SK-N-SH (cell line): ENCODE data around the gene AGAP1. TPM values are rescaled to one million over a fixed set of nuclear protein-coding genes. Genes with fewer than 3 reads are reported as not detected.

Experiments
- CTCF ChIA-PET: fragments of 300-600, 350-600 bp; formaldehyde crosslinking; extraction: SDS; loops from one replicate; lab custom pipeline; 2021; lab: Yijun Ruan, JAX
- POLR2A ChIA-PET: fragments of 350-600 bp; sonication (Branson Sonifier 250); formaldehyde crosslinking; extraction: SDS; loops from one replicate; lab custom pipeline; 2020; ENCODE audit warnings: antibody characterized with exemption, inconsistent platforms; lab: Yijun Ruan, JAX
- DNase-seq: peaks from one replicate; pipeline ENCODE4 v3.0.0; 2012
- H2AFZ ChIP-seq: fragments of 200-600 bp; sonication (generic); 2 replicates; pipeline ENCODE4 v1.8.1; 2016; ENCODE audit warnings: antibody characterized with exemption, mild to moderate bottlenecking, low read depth
- H3F3A ChIP-seq: fragments of 200-600 bp; sonication (generic); replicated peaks from 2 replicates; pipeline ENCODE3; 2016; ENCODE audit warnings: antibody characterized with exemption, mild to moderate bottlenecking; ENCODE audit not compliant: insufficient read depth
- H3K27ac ChIP-seq, 2 experiments: fragments of 200-500 bp in 1 of 2; fragments of 200-600 bp in 1 of 2; sonication (Bioruptor generic) in 1 of 2; sonication (generic), shearing (Covaris generic) in 1 of 2; 2 replicates each; pipeline versions ENCODE4 v1.5.1 to v1.6.1; 2014 to 2016; ENCODE audit warnings: low read depth in 2 of 2, inconsistent platforms in 1 of 2, low read length in 1 of 2, mild to moderate bottlenecking in 1 of 2, mixed read lengths in 1 of 2
- H3K27me3 ChIP-seq: fragments of 200-600 bp; sonication (generic), shearing (Covaris generic); 2 replicates; pipeline ENCODE4 v1.6.1; 2016; ENCODE audit warnings: mixed run types; ENCODE audit not compliant: insufficient read depth
- H3K36me3 ChIP-seq, 2 experiments: fragments of 200-500 bp in 1 of 2; fragments of 200-600 bp in 1 of 2; sonication (Bioruptor generic) in 1 of 2; sonication (generic) in 1 of 2; replicated peaks in 1 of 2; 2 replicates each; pipeline versions ENCODE3 to v1.5.1; 2014 to 2016; ENCODE audit warnings: low read length in 1 of 2, mild to moderate bottlenecking in 1 of 2; ENCODE audit not compliant: insufficient read depth in 2 of 2, control insufficient read depth in 1 of 2
- H3K4me1 ChIP-seq, 2 experiments: fragments of 200-500 bp in 1 of 2; fragments of 200-600 bp in 1 of 2; sonication (Bioruptor generic) in 1 of 2; sonication (generic), shearing (Covaris generic) in 1 of 2; 2 replicates each; pipeline versions ENCODE4 v1.5.1 to v1.6.1; 2014 to 2016; ENCODE audit warnings: low read depth in 1 of 2, low read length in 1 of 2, mixed run types in 1 of 2; ENCODE audit not compliant: insufficient read depth in 2 of 2, control insufficient read depth in 1 of 2
- H3K4me2 ChIP-seq: fragments of 200-600 bp; sonication (generic), shearing (Covaris generic); 2 replicates; pipeline ENCODE4 v1.6.1; 2017; ENCODE audit warnings: mixed run types
- H3K4me3 ChIP-seq, 2 experiments: fragments of 200-500 bp in 1 of 2; fragments of 200-600 bp in 1 of 2; sonication (Bioruptor generic) in 1 of 2; sonication (generic), shearing (Covaris generic) in 1 of 2; 2 replicates each; pipeline versions ENCODE4 v1.5.1 to v1.8.1; 2014 to 2016; ENCODE audit warnings: low read depth in 2 of 2, inconsistent platforms in 1 of 2, low read length in 1 of 2, mild to moderate bottlenecking in 1 of 2, mixed read lengths in 1 of 2, moderate library complexity in 1 of 2
- H3K79me2 ChIP-seq: fragments of 200-600 bp; sonication (generic); 2 replicates; pipeline ENCODE4 v1.8.1; 2017; ENCODE audit warnings: mild to moderate bottlenecking; ENCODE audit not compliant: insufficient read depth
- H3K9ac ChIP-seq: fragments of 200-600 bp; sonication (generic); 2 replicates; pipeline ENCODE4 v1.6.1; 2017; ENCODE audit warnings: mixed run types
- H3K9me2 ChIP-seq: fragments of 200-600 bp; sonication (generic); 2 replicates; pipeline ENCODE4 v1.6.1; 2017; ENCODE audit warnings: mixed run types
- H3K9me3 ChIP-seq: fragments of 200-600 bp; sonication (generic); 2 replicates; pipeline ENCODE4 v1.6.1; 2017; ENCODE audit warnings: mixed run types, mild to moderate bottlenecking, moderate library complexity
- H4K20me1 ChIP-seq: fragments of 200-600 bp; sonication (generic); 2 replicates; pipeline ENCODE4 v1.6.1; 2017; ENCODE audit warnings: mild to moderate bottlenecking, mixed run types; ENCODE audit not compliant: insufficient read depth
- CHD2 ChIP-seq: fragments of 150-350 bp; IDR thresholded peaks from 2 replicates; pipeline ENCODE4 v1.6.1; 2018; ENCODE audit warnings: low read length; ENCODE audit not compliant: partially characterized antibody
- ELF1 ChIP-seq: IDR thresholded peaks from 2 replicates; pipeline ENCODE4 v1.4.0; 2012
- FOSL2 ChIP-seq: IDR thresholded peaks from 2 replicates; pipeline ENCODE4 v1.4.0; 2012; ENCODE audit warnings: low read depth, mild to moderate bottlenecking, moderate library complexity, borderline replicate concordance
- FOXM1 ChIP-seq: IDR thresholded peaks from 2 replicates; pipeline ENCODE4 v1.4.0; 2012; ENCODE audit warnings: low read depth, mild to moderate bottlenecking
- GABPA ChIP-seq: IDR thresholded peaks from 2 replicates; pipeline ENCODE4 v1.4.0; 2012; ENCODE audit warnings: low read depth, mild to moderate bottlenecking
- GATA2 ChIP-seq: sonication (generic); formaldehyde crosslinking; IDR thresholded peaks from 2 replicates; pipeline ENCODE4 v1.5.0; 2020; ENCODE audit warnings: mild to moderate bottlenecking, missing genetic modification reagents
- JUND ChIP-seq: IDR thresholded peaks from 2 replicates; pipeline ENCODE4 v1.4.0; 2012
- MXI1 ChIP-seq: IDR thresholded peaks from 2 replicates; pipeline ENCODE4 v1.6.1; 2012; ENCODE audit warnings: mild to moderate bottlenecking, low read depth, low read length, improper control_type of control experiment
- NFIC ChIP-seq: IDR thresholded peaks from 2 replicates; pipeline ENCODE4 v1.4.0; 2012; ENCODE audit warnings: borderline replicate concordance
- PBX3 ChIP-seq: IDR thresholded peaks from 2 replicates; pipeline ENCODE4; 2012
- POLR2AphosphoS5 ChIP-seq: IDR thresholded peaks from 2 replicates; pipeline ENCODE4 v1.6.1; 2012; ENCODE audit warnings: low read depth, low read length
- RFX5 ChIP-seq: IDR thresholded peaks from 2 replicates; pipeline ENCODE4 v1.6.1; 2012; ENCODE audit warnings: mild to moderate bottlenecking, improper control_type of control experiment, low read length
- RXRA ChIP-seq: IDR thresholded peaks from 2 replicates; pipeline ENCODE4 v1.4.0; 2012; ENCODE audit warnings: low read depth, mild to moderate bottlenecking, borderline replicate concordance
- TAF1 ChIP-seq: IDR thresholded peaks from 2 replicates; pipeline ENCODE4 v1.6.1; 2012; ENCODE audit warnings: low read depth, mild to moderate bottlenecking, low read length, moderate library complexity, borderline replicate concordance
- WGBS: methylation state at CpG from one replicate; pipeline ENCODE4 v1.1.6; 2017; ENCODE audit warnings: low lambda C conversion rate; 5-methylcytosine and 5-hydroxymethylcytosine counted together
- polyA plus RNA-seq, 3 experiments: library from polyadenylated mRNA; depleted of rRNA; stranded (reverse); fragments of >200 nt; gene quantifications; 2 replicates each; pipeline ENCODE4 v1.2.3, GENCODE V29; 2012
- TF ChIP-seq, protein P1 (sequence below): fragments of 150-350 bp; IDR thresholded peaks from 2 replicates; pipeline ENCODE4 v1.6.1; 2016; ENCODE audit warnings: mild to moderate bottlenecking, low read depth, low read length
- TF ChIP-seq, protein P2 (sequence below): IDR thresholded peaks from 2 replicates; pipeline ENCODE4 v1.6.1; 2012; ENCODE audit warnings: mild to moderate bottlenecking, low read depth, low read length, moderate library complexity
- TF ChIP-seq, protein P3 (sequence below): fragments of 200-600 bp; sonication (generic); IDR thresholded peaks from 2 replicates; pipeline ENCODE4 v1.6.1; 2017; ENCODE audit warnings: antibody characterized with exemption, mild to moderate bottlenecking, moderate library complexity

AGAP1 gene
- polyA plus RNA-seq, 1 of the 3 experiments (the other 2 are of a cell fraction), result 8.8 TPM

- Histone ChIP-seq H3K9me2 (no peaks in the 10 kb centered on the region), H3K9ac (no peak overlapping the region), H3K27me3 (no peaks in the 10 kb centered on the region), H3F3A (no peaks in the 10 kb centered on the region), H3K4me3 (no peak overlapping the region), H2AFZ (no peak overlapping the region), H3K9me3 (no peaks in the 10 kb centered on the region), H3K79me2 (peaks cover 7% of the 10 kb centered on the region; the same call in 1 of the 2 replicates), H3K27ac (no peak overlapping the region), H4K20me1 (peaks cover 30% of the 10 kb centered on the region), H3K4me1 (peaks cover 0 to 4% of the 10 kb centered on the region in 2 experiments; a peak in 1 of 4 replicates), H3K4me2 (no peak overlapping the region), H3K36me3 (no peaks in the 10 kb centered on the region)
- ChIA-PET CTCF (interaction anchor here (0.7 to 11.1 kb wide), 43 partner anchors 9 to 1051 kb away, joined by 3 to 301 read pairs (median 7); no protein-coding TSS in a partner anchor), POLR2A (interaction anchor here (0.8 to 1.6 kb wide), 3 partner anchors 43 to 150 kb away, joined by 3 to 5 read pairs (median 3); no protein-coding TSS in a partner anchor)
- 94% methylated on average over 3 of the region's 4 CpGs for WGBS
- no peak for TF ChIP-seq CHD2
- no peak for TF ChIP-seq POLR2AphosphoS5
- no peak for TF ChIP-seq MXI1
- TF ChIP-seq RFX5, result no peak
- no peak for TF ChIP-seq TAF1
- no peak for TF ChIP-seq NFIC
- TF ChIP-seq, protein P1, sequence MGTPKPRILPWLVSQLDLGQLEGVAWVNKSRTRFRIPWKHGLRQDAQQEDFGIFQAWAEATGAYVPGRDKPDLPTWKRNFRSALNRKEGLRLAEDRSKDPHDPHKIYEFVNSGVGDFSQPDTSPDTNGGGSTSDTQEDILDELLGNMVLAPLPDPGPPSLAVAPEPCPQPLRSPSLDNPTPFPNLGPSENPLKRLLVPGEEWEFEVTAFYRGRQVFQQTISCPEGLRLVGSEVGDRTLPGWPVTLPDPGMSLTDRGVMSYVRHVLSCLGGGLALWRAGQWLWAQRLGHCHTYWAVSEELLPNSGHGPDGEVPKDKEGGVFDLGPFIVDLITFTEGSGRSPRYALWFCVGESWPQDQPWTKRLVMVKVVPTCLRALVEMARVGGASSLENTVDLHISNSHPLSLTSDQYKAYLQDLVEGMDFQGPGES, result no peak
- TF ChIP-seq FOSL2, result no peak
- no peak for TF ChIP-seq GATA2
- TF ChIP-seq GABPA, result no peak
- TF ChIP-seq, protein P2, sequence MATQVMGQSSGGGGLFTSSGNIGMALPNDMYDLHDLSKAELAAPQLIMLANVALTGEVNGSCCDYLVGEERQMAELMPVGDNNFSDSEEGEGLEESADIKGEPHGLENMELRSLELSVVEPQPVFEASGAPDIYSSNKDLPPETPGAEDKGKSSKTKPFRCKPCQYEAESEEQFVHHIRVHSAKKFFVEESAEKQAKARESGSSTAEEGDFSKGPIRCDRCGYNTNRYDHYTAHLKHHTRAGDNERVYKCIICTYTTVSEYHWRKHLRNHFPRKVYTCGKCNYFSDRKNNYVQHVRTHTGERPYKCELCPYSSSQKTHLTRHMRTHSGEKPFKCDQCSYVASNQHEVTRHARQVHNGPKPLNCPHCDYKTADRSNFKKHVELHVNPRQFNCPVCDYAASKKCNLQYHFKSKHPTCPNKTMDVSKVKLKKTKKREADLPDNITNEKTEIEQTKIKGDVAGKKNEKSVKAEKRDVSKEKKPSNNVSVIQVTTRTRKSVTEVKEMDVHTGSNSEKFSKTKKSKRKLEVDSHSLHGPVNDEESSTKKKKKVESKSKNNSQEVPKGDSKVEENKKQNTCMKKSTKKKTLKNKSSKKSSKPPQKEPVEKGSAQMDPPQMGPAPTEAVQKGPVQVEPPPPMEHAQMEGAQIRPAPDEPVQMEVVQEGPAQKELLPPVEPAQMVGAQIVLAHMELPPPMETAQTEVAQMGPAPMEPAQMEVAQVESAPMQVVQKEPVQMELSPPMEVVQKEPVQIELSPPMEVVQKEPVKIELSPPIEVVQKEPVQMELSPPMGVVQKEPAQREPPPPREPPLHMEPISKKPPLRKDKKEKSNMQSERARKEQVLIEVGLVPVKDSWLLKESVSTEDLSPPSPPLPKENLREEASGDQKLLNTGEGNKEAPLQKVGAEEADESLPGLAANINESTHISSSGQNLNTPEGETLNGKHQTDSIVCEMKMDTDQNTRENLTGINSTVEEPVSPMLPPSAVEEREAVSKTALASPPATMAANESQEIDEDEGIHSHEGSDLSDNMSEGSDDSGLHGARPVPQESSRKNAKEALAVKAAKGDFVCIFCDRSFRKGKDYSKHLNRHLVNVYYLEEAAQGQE, result no peak
- no peak for TF ChIP-seq RXRA
- TF ChIP-seq, protein P3, sequence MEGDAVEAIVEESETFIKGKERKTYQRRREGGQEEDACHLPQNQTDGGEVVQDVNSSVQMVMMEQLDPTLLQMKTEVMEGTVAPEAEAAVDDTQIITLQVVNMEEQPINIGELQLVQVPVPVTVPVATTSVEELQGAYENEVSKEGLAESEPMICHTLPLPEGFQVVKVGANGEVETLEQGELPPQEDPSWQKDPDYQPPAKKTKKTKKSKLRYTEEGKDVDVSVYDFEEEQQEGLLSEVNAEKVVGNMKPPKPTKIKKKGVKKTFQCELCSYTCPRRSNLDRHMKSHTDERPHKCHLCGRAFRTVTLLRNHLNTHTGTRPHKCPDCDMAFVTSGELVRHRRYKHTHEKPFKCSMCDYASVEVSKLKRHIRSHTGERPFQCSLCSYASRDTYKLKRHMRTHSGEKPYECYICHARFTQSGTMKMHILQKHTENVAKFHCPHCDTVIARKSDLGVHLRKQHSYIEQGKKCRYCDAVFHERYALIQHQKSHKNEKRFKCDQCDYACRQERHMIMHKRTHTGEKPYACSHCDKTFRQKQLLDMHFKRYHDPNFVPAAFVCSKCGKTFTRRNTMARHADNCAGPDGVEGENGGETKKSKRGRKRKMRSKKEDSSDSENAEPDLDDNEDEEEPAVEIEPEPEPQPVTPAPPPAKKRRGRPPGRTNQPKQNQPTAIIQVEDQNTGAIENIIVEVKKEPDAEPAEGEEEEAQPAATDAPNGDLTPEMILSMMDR, result no peak
- TF ChIP-seq JUND, result no peak
- TF ChIP-seq PBX3, result no peak
- TF ChIP-seq ELF1, result no peak
- TF ChIP-seq FOXM1, result no peak
- no peak for DNase-seq
Observed at GRCh38 chr2:235596272-235596671, 102.4 kb downstream of the AGAP1 start.
